Activated B cell treated with CpG ODN at 0.5 μM for 24 hours (primary cell): ENCODE results near the gene KDM3B. TPM values are rescaled to one million over a fixed set of nuclear protein-coding genes. Genes with fewer than 3 reads are reported as not detected.
"Not testable (repeated sequence)": the region's sequence is repeated elsewhere in the genome, so short reads cannot be mapped to it uniquely, and the experiment has no call there.

Experiments
- ATAC-seq: fragments of 200-7000 bp; cut with Tn5 transposase; one replicate; pipeline ENCODE4 v1.10.0; 2021; ENCODE audit warnings: low read depth, mild to moderate bottlenecking, moderate library complexity
- CTCF ChIA-PET: fragments of 350-600 bp; sonication (Branson Sonifier 250); formaldehyde crosslinking; loops from one replicate; lab custom pipeline; 2021; ENCODE audit warnings: antibody characterized with exemption; lab: Charles Lee
- POLR2A ChIA-PET: fragments of 350-600 bp; sonication (Branson Sonifier 250); formaldehyde crosslinking; loops from one replicate; lab custom pipeline; 2021; ENCODE audit warnings: antibody characterized with exemption; lab: Charles Lee
- DNase-seq: peaks from one replicate; pipeline ENCODE4 v3.0.0; 2022
- H3K27ac Mint-ChIP-seq: one replicate; pipeline ENCODE4 v1.8.0; 2020; ENCODE audit warnings: mixed read lengths
- H3K27me3 Mint-ChIP-seq: one replicate; pipeline ENCODE4 v1.8.0; 2021; ENCODE audit warnings: mixed read lengths
- H3K36me3 Mint-ChIP-seq: one replicate; pipeline ENCODE4 v1.8.0; 2021; ENCODE audit warnings: low read depth, mixed read lengths
- H3K4me1 Mint-ChIP-seq: one replicate; pipeline ENCODE4 v1.8.0; 2021; ENCODE audit warnings: mixed read lengths
- H3K4me3 Mint-ChIP-seq: one replicate; pipeline ENCODE4 v1.8.0; 2020; ENCODE audit warnings: mild to moderate bottlenecking, mixed read lengths
- H3K9me3 Mint-ChIP-seq: one replicate; pipeline ENCODE4 v1.8.0; 2020; ENCODE audit warnings: mixed read lengths
- CTCF ChIP-seq: fragments of 200-600 bp; IDR thresholded peaks from one replicate; pipeline ENCODE4 v1.8.0; 2022; ENCODE audit warnings: antibody characterized with exemption, mild to moderate bottlenecking
- intact Hi-C: fragments of 100-400 bp; cut with micrococcal nuclease; formaldehyde crosslinking; loops from one replicate; pipeline ENCODE4 v1.15.1; 2024
- total RNA-seq: library from RNA; stranded (reverse); gene quantifications from 2 replicates; pipeline ENCODE4 v1.2.3, GENCODE V29; 2022

The KDM3B gene
- total RNA-seq, 1 donor from 2014 or later = 94.0 TPM

- Mint-ChIP-seq H3K4me1 (no peaks in the 10 kb centered on the region), H3K36me3 (peaks cover 84% of the 10 kb centered on the region), H3K4me3 (no peak overlapping the region), H3K27ac (no peak overlapping the region), H3K27me3 (no peaks in the 10 kb centered on the region), H3K9me3 (no peaks in the 10 kb centered on the region)
- POLR2A ChIA-PET = interaction anchor here (0.6 kb wide), 1 partner anchor 208 kb away, joined by 5 read pairs; no protein-coding TSS in a partner anchor
- ATAC-seq (no peak), DNase-seq (no peak)
- CTCF ChIA-PET = interaction anchor here (1.4 kb wide), 1 partner anchor 30 kb away, joined by 3 read pairs; no protein-coding TSS in a partner anchor
- TF ChIP-seq CTCF = no peak
- intact Hi-C loops = no loop called here
These were observed 29.9 kb downstream of the KDM3B start for GRCh38 chr5:138382347-138382746.

- Mint-ChIP-seq H3K9me3 (no peaks in the 10 kb centered on the region), H3K27ac (no peak overlapping the region), H3K4me1 (no peaks in the 10 kb centered on the region), H3K4me3 (no peak overlapping the region), H3K36me3 (peaks cover 73% of the 10 kb centered on the region), H3K27me3 (no peaks in the 10 kb centered on the region)
- CTCF ChIA-PET = interaction anchor here (1.1 kb wide), 1 partner anchor 33 kb away, joined by 3 read pairs; the partner anchor contains the start of gene KDM3B
- ATAC-seq (no peak), DNase-seq (no peak)
- intact Hi-C loops = no loop called here
- POLR2A ChIA-PET = no interaction called here
- no peak for TF ChIP-seq CTCF
These were observed 33.2 kb downstream of the KDM3B start for GRCh38 chr5:138385660-138386059.

- Mint-ChIP-seq H3K9me3 (no peaks in the 10 kb centered on the region), H3K36me3 (peaks cover 73% of the 10 kb centered on the region), H3K27me3 (no peaks in the 10 kb centered on the region), H3K4me1 (no peaks in the 10 kb centered on the region), H3K4me3 (no peak overlapping the region), H3K27ac (no peak overlapping the region)
- no peak for DNase-seq
- ChIA-PET CTCF (interaction anchor here (1.1 kb wide), 1 partner anchor 34 kb away, joined by 3 read pairs; the partner anchor contains the start of gene KDM3B), POLR2A (no interaction called here)
- no peak for TF ChIP-seq CTCF
- intact Hi-C loops = no loop called here
- no peak for ATAC-seq
These were observed 33.8 kb downstream of the KDM3B start for GRCh38 chr5:138386290-138386689.

- Mint-ChIP-seq H3K9me3 (no peaks in the 10 kb centered on the region), H3K4me3 (no peak overlapping the region), H3K27ac (no peak overlapping the region), H3K27me3 (no peaks in the 10 kb centered on the region), H3K4me1 (no peaks in the 10 kb centered on the region), H3K36me3 (peaks cover 78% of the 10 kb centered on the region)
- DNase-seq (no peak), ATAC-seq (no peak)
- TF ChIP-seq CTCF = no peak
- intact Hi-C loops = no loop called here
- POLR2A ChIA-PET = no interaction called here
- CTCF ChIA-PET = no interaction called here
These were observed 36.8 kb downstream of the KDM3B start for GRCh38 chr5:138389332-138389731.

- H3K9me3 Mint-ChIP-seq, DNase-seq, H3K27ac Mint-ChIP-seq, H3K4me1 Mint-ChIP-seq, POLR2A ChIA-PET, H3K27me3 Mint-ChIP-seq, ATAC-seq, intact Hi-C loops, CTCF ChIA-PET, H3K4me3 Mint-ChIP-seq: not testable (repeated sequence)
- H3K36me3 Mint-ChIP-seq = peaks cover 81% of the 10 kb centered on the region
These were observed 37.4 kb downstream of the KDM3B start for GRCh38 chr5:138389911-138390310.
